Endothelial cell of hepatic sinusoid (primary cell): ENCODE results near the gene ATAD3C.
"Not testable (repeated sequence)": the region's sequence is repeated elsewhere in the genome, so short reads cannot be mapped to it uniquely, and the experiment has no call there.

Source experiments
- in situ Hi-C: cut with HindIII; loops from 2 replicates; pipeline ENCODE4 v1.10.0; 2017; ENCODE audit warnings: low sequenced_read_pairs

Gene ATAD3C

DNA sequence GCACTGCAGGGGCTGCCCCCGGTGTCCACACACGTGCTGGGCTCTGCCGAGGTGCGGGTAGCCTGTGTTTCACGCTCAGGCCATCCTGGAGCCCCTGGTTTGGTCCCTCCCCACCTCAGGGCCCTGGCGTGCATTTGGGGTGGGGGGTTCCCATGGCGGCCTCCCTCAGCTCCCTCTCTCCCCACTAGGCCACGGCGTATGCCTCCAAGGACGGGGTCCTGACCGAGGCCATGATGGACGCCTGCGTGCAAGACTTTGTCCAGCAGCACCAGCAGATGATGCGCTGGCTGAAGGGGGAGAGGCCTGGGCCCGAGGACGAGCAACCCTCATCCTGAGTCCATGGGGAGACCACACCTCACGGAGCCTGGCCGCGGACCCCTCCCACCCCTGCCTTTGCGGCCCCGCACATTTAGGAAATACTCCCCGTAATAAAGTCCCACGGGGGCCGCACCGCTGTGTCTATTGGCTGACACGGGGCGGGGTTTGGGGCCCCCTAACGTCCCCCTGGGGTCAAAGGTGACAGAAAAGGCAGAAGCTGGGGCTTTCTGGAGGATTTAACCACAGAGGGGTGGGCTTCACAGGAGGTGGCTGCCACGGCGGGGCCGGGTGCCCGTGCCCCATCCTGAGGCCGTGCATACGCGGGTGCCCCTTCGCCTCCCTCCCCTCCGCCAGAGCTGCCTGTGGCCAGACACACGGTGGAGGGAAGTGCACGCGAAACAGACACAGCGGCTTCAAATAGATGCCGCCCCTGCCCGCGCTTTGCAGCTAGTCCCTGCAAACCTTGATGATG lies 18.9 kb downstream of the ATAD3C start:
- in situ Hi-C loops, result not testable (repeated sequence)

DNA sequence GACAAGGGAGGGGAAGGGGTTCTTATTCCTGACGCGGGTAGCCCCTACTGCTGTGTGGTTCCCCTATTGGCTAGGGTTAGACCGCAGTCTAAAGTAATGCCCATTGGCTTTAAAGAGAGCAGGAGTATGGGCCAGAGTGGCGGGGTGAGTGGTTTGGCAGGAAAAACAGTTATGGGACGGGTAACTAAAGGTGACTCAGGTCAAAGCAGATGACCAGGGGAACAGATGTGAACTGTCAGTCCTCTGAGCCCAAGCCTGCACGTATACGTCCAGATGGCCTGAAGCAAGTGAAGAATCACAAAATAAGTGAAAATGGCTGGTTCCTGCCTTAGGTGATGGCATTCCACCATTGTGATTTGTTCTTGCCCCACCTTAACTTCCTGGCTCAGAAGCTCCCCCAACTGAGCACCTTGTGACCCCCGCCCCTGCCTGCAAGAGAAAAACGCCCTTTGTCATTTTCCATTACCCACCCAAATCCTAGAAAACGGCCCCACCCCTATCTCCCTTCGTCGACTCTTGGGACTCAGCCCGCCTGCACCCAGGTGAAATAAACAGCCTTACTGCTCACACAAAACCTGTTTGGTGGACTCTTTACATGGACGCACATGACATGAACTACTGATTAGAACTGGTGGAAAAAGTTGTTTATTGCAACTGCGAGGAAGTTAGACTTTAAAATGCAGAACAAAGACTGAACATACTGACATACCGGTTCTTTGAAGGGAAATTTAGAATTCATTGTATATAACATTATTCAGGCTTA lies 21.3 kb downstream of the ATAD3C start:
- in situ Hi-C loops, result no loop called here

GRCh38 chr1:1471389-1472052 lies 22.0 kb downstream of the ATAD3C start, which contains the start of gene ATAD3B:
Gene ATAD3B, plus strand, starts transcription at chr1:1471765. Its CDS starts 120 bp downstream, at chr1:1471885.
- in situ Hi-C loops, result no loop called here

DNA sequence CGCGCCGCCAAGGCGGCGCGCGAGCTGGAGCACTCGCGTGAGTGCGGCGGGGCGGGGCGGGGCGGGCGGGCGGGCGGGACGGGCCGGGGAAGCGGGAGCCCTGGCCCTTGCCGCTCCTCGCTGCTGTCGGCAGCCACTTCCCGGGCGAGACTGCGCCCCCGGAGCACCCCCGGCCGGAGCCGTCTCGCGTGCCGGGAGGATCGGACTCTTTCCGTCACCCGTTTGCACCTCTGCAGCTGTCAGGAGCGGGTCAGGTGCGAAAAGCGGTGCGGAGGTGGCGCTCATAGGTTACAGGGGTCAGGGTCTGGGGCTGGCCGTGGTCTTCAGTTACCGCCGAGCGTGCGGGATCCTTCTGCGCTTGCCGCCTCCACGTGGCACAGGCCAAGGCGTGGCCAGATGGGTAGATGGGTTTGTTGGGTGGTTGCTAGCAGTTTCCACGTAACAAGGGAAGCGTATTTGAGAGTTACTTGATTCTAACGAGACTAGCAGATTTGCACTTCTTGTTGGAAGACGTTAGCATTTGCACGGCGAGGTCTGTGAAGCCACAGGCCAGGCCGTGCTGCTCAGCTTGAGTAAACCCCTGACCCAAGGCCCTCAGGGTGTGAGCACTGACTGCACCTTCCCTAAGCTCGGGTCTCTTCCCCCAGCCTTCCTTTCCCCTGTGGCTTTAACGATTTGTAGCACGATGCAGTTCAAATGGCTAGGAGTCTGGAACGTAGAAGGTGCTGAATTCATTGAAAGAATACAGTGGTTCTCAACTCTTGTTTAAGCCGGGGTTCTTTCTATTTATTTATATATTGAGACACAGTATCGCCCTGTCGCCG lies 22.8 kb downstream of the ATAD3C start:
- in situ Hi-C loops, result not testable (repeated sequence)

DNA sequence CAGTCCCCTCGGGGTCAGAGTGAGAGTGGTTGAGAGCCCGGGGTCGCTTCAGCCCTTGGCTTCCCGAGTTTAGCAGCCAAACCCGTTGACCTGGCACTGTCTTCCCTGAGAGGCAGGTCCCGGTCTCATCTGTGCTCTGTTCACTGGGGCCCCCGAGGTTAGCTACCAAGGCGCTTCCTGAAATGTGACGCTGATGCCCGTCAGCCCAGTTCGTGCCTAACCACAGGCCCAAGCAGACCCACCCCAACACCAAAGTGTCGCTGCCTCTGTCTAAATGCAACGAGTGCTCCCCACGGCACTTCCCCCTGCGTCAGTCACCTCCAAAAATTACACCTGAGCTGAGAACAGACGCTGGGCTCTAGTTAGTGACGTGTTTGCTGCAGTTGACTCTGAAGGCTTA lies 26.5 kb downstream of the ATAD3C start:
- in situ Hi-C loops, result not testable (repeated sequence)

- in situ Hi-C loops, result no loop called here
Measured at GRCh38 chr1:1477206-1477605, 27.7 kb downstream of the ATAD3C start.

DNA sequence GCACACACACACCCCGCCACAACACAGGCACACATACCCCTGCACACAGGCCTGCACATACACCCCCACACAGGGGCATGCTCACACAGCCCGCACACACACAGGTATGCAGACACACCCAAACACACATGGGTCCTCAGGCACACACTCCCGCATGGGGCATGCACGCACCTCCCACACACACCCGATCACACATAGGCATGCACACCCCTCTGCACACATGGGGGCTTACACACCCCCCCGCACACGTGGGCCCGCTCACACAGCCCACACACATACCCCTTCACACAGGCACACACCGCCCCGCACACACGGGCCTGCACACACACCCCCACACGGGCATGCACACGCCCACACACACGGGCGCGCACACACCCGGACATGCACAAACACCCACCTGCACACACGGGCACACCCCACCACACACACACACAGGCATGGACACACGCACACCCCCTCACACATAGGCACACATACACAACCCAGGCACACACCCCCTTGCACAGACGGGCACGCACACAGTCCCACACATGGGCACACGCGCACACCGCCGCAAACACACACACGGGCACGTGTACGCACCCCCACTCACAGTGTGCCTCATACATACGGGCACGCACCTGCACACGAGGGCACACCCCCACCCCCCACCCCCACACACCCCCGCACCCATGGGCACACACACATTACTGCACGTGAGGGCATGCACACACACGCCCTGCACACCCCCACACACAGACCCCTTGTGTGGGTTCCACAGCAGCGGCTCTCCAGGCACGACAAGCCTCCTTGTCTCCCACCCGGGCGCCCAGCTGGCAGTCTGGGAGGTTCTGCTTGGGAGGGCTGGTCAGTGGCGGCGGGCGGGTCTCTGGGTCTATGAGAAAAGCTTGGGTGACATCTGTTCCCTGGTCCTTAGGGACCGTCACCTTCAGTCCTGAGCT lies 30.3 kb downstream of the ATAD3C start:
- in situ Hi-C loops, result no loop called here

- in situ Hi-C loops, result not testable (repeated sequence)
Measured at GRCh38 chr1:1480488-1480867, 31.0 kb downstream of the ATAD3C start.

GRCh38 chr1:1481811-1482210 lies 32.3 kb downstream of the ATAD3C start:
- in situ Hi-C loops, result not testable (repeated sequence)

DNA sequence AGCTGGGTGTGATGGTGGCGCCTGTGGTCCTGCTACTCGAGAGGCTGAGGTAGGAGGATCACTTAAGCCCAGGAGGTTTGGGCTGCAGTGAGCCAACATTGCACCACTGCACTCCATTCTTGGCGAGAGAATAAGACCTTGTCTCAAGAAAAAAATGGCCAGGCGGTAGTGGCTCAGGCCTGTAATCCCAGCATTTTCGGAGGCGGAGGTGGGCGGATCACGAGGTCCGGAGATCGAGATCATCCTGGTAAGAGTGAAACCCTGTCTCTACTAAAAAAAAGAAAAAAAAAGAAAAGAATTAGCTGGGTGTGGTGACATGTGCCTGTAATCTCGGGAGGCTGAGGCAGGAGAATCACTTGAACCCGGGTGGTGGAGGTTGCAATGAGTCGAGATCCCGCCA lies 33.4 kb downstream of the ATAD3C start:
- in situ Hi-C loops, result no loop called here

GRCh38 chr1:1483714-1484113 lies 34.2 kb downstream of the ATAD3C start:
- in situ Hi-C loops, result no loop called here

GRCh38 chr1:1484976-1485750 lies 35.7 kb downstream of the ATAD3C start:
- in situ Hi-C loops, result not testable (repeated sequence)

DNA sequence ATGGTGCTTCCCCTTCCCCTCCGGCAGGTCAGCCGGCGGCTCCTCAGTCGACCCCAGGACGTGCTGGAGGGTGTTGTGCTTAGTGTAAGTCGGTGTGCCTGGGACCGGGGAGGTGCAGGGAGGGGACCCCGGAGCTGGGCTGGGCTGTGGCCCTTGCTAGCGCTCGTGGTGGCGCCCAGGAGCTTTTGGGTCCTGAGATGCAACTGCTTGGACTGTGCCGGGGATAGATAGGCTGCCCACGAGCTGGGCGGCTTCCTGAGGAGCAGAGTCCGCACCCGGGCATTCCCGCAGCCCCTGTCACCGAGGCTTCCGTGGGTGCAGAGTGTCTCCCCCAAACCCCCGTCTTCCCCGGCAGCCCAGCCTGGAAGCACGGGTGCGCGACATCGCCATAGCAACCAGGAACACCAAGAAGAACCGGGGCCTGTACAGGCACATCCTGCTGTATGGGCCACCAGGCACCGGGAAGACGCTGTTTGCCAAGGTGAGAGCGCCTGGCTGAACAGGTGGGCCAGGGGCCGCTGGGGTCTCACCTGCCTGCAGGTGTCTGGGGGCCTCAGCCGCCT lies 36.3 kb downstream of the ATAD3C start:
- in situ Hi-C loops, result not testable (repeated sequence)

DNA sequence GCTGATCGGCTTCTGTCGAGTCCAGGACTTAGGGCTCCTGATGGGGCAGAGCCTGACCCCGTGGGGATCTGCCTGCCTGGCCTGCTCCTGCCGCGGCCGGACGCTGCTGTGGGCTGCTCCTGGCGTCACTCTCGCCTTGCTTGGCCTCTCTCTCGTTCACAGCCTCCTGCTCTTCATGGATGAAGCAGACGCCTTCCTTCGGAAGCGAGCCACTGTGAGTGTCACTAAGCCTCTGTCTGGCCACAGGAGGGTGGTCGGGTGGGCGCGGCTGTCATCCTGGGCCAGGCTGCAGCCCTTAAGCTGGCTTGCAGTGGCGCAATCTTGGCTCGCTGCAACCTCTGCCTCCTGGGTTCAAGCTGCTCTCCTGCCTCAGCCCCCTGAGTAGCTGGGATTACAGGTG lies 38.2 kb downstream of the ATAD3C start:
- in situ Hi-C loops, result no loop called here

DNA sequence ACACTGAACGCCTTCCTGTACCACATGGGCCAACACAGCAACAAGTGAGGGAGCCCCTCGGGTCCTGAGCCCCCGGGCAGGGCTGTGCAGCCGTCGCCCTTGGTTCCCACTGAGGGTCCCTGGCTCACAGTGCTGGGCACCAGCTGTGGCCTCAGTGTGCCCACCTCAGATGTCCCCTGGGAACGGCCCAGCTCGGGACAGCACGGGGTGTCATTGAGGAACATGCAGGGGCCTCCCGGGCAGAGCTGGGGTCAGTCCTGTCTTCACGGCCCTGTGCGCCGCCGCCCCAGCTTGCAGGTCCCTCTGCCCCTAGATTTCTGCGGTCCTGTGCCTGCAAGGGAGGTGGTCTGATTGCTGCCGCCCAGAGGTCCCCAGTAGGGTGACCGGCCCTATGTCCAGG lies 39.7 kb downstream of the ATAD3C start:
- in situ Hi-C loops, result no loop called here

GRCh38 chr1:1489861-1490260 lies 40.4 kb downstream of the ATAD3C start:
- in situ Hi-C loops, result loop anchor here (10.0 kb wide), 1 partner anchor 115 kb away; the partner anchor contains the start of gene AURKAIP1

DNA sequence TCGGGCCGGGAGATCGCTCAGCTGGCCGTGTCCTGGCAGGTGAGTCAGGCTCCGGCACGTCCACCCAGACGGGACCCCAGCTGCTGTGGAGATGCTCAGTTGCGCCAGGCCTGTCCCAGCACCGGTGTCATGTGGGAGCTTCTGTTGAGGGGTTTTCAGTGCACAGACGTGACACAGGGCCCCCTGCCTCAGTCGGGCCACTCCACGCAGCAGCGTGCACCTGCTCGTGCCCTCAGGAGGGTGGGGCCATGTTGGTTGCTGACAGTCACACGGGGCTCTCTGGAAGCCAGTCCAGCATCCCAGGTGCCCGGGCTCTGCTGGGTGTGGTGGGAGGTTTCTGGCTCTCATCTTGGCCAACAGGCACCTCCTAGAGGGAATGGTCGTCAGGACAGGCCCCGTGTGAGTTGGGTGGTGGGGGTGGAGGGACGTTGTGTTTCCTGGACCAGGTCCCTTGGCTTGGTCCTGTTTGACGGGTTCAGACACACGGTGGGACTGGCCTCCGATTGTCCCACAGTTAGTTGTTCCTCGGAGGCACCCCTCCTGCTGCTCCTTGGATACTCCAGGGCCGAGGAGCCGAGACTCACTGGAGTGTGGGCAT lies 41.2 kb downstream of the ATAD3C start:
- in situ Hi-C loops, result loop anchor here (10.0 kb wide), 1 partner anchor 116 kb away; the partner anchor contains the start of gene AURKAIP1

GRCh38 chr1:1491601-1492000 lies 42.1 kb downstream of the ATAD3C start:
- in situ Hi-C loops, result loop anchor here (10.0 kb wide), 1 partner anchor 117 kb away; the partner anchor contains the start of gene AURKAIP1
